Measurements from ENCODE around the gene MAEA.

Gene MAEA

GRCh38 chr4:1336088-1336491 is 46.4 kb downstream of the MAEA start:
- TF ChIP-seq CTCF (conservative IDR thresholded peaks at IDR 0.05; ENCODE audit: low read depth, low read length): no peak
- no peak overlapping the region for H3K4me3 ChIP-seq (ENCODE audit: low read length)
- DNase-seq (ENCODE audit: low read depth): no peak

- TF ChIP-seq CTCF (conservative IDR thresholded peaks at IDR 0.05; ENCODE audit: low read depth, low read length): no peak
- no peak for DNase-seq (ENCODE audit: low read depth)
- H3K4me3 ChIP-seq (ENCODE audit: low read length): no peak overlapping the region
Measured at GRCh38 chr4:1337376-1337831, 47.7 kb downstream of the MAEA start.

GRCh38 chr4:1337951-1338751 is 48.5 kb downstream of the MAEA start:
- H3K4me3 ChIP-seq (ENCODE audit: low read length): no peak overlapping the region
- DNase-seq (ENCODE audit: low read depth): no peak
- TF ChIP-seq CTCF (conservative IDR thresholded peaks at IDR 0.05; ENCODE audit: low read depth, low read length): no peak

GRCh38 chr4:1338752-1339414 is 49.2 kb downstream of the MAEA start:
- no peak for TF ChIP-seq CTCF (conservative IDR thresholded peaks at IDR 0.05; ENCODE audit: low read depth, low read length)
- no peak for DNase-seq (ENCODE audit: low read depth)
- no peak overlapping the region for H3K4me3 ChIP-seq (ENCODE audit: low read length)

- no peak overlapping the region for H3K4me3 ChIP-seq (ENCODE audit: low read length)
- DNase-seq (ENCODE audit: low read depth): no peak
- TF ChIP-seq CTCF (conservative IDR thresholded peaks at IDR 0.05; ENCODE audit: low read depth, low read length): no peak
Measured at GRCh38 chr4:1339489-1339888, 49.8 kb downstream of the MAEA start.

- no peak overlapping the region for H3K4me3 ChIP-seq (ENCODE audit: low read length)
- TF ChIP-seq CTCF (conservative IDR thresholded peaks at IDR 0.05; ENCODE audit: low read depth, low read length): no peak
- no peak for DNase-seq (ENCODE audit: low read depth)
Measured at GRCh38 chr4:1340181-1340747, 50.6 kb downstream of the MAEA start.
